Transverse colon (tissue), 4 donors: ENCODE data around the gene DNAJC8.

Experiments used
- CTCF ChIP-seq, 5 experiments: fragments of 200-600 bp in 3 of 5; fragments of 450-650 bp in 2 of 5; sonication (generic) in 3 of 5; IDR thresholded peaks; 1 replicate in 2 of 5; 2 replicates in 3 of 5; pipeline ENCODE4 v1.5.1; 2016 to 2017; ENCODE audit warnings: antibody characterized with exemption in 5 of 5, inconsistent platforms in 3 of 5, mild to moderate bottlenecking in 2 of 5, moderate library complexity in 1 of 5
- POLR2A ChIP-seq: fragments of 450-650 bp; IDR thresholded peaks from one replicate; pipeline ENCODE4 v1.6.1; 2016; ENCODE audit warnings: antibody characterized with exemption, mild to moderate bottlenecking, moderate library complexity
- POLR2AphosphoS5 ChIP-seq, 3 donors: sonication (generic); formaldehyde crosslinking; IDR thresholded peaks; one replicate each; pipeline ENCODE4 v1.6.1; 2016; ENCODE audit warnings: antibody characterized with exemption in 3 of 3

DNA sequence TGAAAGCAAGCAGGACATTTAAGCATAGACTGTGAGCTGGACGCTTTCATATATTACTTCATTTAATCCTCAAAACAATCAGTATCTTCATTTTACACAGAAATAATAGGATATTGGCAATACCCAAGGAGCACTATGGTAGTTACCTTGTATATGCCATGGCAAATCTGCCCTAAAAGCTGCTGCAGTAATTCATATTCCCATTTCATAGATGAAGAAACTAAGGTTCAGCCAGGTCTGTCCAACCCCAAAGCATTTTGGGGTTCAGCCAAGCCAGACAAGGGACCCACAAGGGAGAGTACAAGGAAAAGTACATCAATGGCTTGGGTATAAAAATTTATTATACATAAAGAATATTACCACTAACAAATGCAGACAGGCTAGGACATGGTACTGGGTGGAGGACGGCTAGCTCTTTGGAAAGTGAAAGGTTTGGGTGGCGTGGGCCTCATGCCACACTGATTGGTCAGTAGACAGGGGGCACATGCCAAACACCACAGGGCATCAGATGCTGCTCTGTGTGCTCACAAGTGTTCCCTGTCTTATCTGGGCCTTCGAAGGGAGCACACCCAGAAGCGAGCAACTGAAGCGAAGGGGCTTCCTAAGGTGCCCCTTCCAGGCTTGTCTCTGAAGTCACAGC is 32.5 kb downstream of the DNAJC8 start:
- TF ChIP-seq POLR2AphosphoS5 (IDR thresholded peaks at IDR 0.05) (no peak), POLR2A (no peak), CTCF (IDR thresholded peaks at IDR 0.05) (no peak)
